ENCODE results near the gene MAB21L3. TPM values are rescaled to one million over a fixed set of nuclear protein-coding genes. Genes with fewer than 3 reads are reported as not detected.
A peak's percentile ranks its signal among the peaks of the same experiment; 100 is the strongest.

Gene MAB21L3
- total and polyA plus RNA-seq, 3 experiments from 2014 or later: not detected

GRCh38 chr1:116099379-116099778, 11.8 kb upstream of the MAB21L3 start:
- DNase-seq: no peak
- no peaks in the 10 kb centered on the region for H3K27me3 ChIP-seq (ENCODE audit: insufficient read depth, low read length, poor library complexity, severe bottlenecking)
- H3K4me3 ChIP-seq (ENCODE audit: low read length): no peak overlapping the region
- no peak overlapping the region for H3K4me3 Mint-ChIP-seq
- no peak overlapping the region for H3K27ac ChIP-seq (ENCODE audit: low read depth, low read length)
- no peaks in the 10 kb centered on the region for H3K4me1 ChIP-seq (ENCODE audit: insufficient read depth, low read length)
- POLR2A ChIA-PET: no interaction called here
- H3K36me3 ChIP-seq (ENCODE audit: insufficient read depth, low read length): no peaks in the 10 kb centered on the region
- no peaks in the 10 kb centered on the region for H3K9me3 ChIP-seq (ENCODE audit: low read length)
- peaks cover 10 to 16% (median 10%) of the 10 kb centered on the region in 5 donors for H3K9me3 Mint-ChIP-seq
- CTCF ChIA-PET: no interaction called here
- no peaks in the 10 kb centered on the region for H3K4me1 Mint-ChIP-seq
- no peak overlapping the region for H3K27ac Mint-ChIP-seq
- peaks cover 0 to 5% (median 2%) of the 10 kb centered on the region in 3 donors for H3K36me3 Mint-ChIP-seq
- H3K27me3 Mint-ChIP-seq: peaks cover 28 to 30% of the 10 kb centered on the region in 2 donors

GRCh38 chr1:116099919-116100318, 11.3 kb upstream of the MAB21L3 start:
- Mint-ChIP-seq H3K36me3 (peaks cover 0 to 2% (median 2%) of the 10 kb centered on the region in 3 donors), H3K4me1 (no peaks in the 10 kb centered on the region), H3K27me3 (peaks cover 27 to 28% of the 10 kb centered on the region in 2 donors), H3K4me3 (no peak overlapping the region), H3K27ac (no peak overlapping the region), H3K9me3 (peaks cover 9 to 15% (median 9%) of the 10 kb centered on the region in 5 donors)
- no peak for DNase-seq
- ChIA-PET POLR2A (no interaction called here), CTCF (no interaction called here)
- no peaks in the 10 kb centered on the region for H3K27me3 ChIP-seq (ENCODE audit: insufficient read depth, low read length, poor library complexity, severe bottlenecking)
- H3K4me1 ChIP-seq (ENCODE audit: insufficient read depth, low read length): no peaks in the 10 kb centered on the region
- no peaks in the 10 kb centered on the region for H3K36me3 ChIP-seq (ENCODE audit: insufficient read depth, low read length)
- H3K4me3 ChIP-seq (ENCODE audit: low read length): no peak overlapping the region
- no peak overlapping the region for H3K27ac ChIP-seq (ENCODE audit: low read depth, low read length)
- H3K9me3 ChIP-seq (ENCODE audit: low read length): no peaks in the 10 kb centered on the region

DNA sequence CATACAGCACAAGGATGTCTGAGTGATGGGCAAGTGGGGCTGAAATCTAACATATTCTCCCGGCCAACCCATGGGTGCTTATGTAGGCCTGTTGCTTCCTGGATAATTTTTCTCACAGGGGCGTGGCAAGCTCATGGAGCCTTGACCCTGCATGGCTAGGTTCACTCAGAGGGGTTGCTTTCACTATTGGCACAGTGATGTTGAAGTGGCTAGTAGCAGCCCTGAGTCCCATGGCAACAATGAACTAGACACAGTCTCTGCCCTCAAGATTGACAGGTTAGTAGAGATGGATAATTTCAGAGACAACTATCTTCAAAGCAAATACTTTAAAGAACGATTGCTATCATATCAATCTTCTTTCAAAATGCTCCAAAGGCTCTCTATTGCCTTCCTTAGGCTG, 6.5 kb upstream of the MAB21L3 start:
- H3K27ac Mint-ChIP-seq: no peak overlapping the region
- no peak overlapping the region for H3K27ac ChIP-seq (ENCODE audit: low read depth, low read length)
- no peaks in the 10 kb centered on the region for H3K4me1 Mint-ChIP-seq
- peaks cover 3 to 17% of the 10 kb centered on the region in 2 donors for H3K27me3 Mint-ChIP-seq
- H3K4me1 ChIP-seq (ENCODE audit: insufficient read depth, low read length): no peaks in the 10 kb centered on the region
- no peaks in the 10 kb centered on the region for H3K36me3 ChIP-seq (ENCODE audit: insufficient read depth, low read length)
- H3K36me3 Mint-ChIP-seq: no peaks in the 10 kb centered on the region
- H3K9me3 ChIP-seq (ENCODE audit: low read length): no peaks in the 10 kb centered on the region
- POLR2A ChIA-PET: no interaction called here
- CTCF ChIA-PET: no interaction called here
- no peak overlapping the region for H3K4me3 ChIP-seq (ENCODE audit: low read length)
- no peak for DNase-seq
- H3K27me3 ChIP-seq (ENCODE audit: insufficient read depth, low read length, poor library complexity, severe bottlenecking): no peaks in the 10 kb centered on the region
- no peak overlapping the region for H3K4me3 Mint-ChIP-seq
- H3K9me3 Mint-ChIP-seq: no peaks in the 10 kb centered on the region

DNA sequence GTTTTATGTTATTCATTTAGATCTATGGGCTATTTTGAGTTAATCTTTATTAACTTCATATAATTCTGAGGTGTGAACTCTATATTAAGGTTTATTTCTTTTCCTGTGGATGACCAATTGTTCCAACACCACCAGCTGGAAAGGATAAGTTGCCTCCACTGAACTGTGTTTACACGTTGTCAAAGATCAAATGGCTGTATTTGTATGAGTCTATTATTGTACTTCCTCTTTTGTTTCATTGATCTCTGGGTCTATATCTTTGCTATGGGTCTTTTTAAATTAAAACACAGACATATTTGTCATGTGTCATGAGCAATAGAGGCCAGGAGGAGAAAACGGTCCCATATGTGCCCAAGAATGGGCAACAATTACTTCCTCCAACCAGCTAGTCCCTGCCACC, 5.2 kb upstream of the MAB21L3 start:
- H3K36me3 ChIP-seq (ENCODE audit: insufficient read depth, low read length): no peaks in the 10 kb centered on the region
- H3K4me3 ChIP-seq (ENCODE audit: low read length): no peak overlapping the region
- no peak overlapping the region for H3K4me3 Mint-ChIP-seq
- no peaks in the 10 kb centered on the region for H3K9me3 ChIP-seq (ENCODE audit: low read length)
- H3K4me1 ChIP-seq (ENCODE audit: insufficient read depth, low read length): no peaks in the 10 kb centered on the region
- no peaks in the 10 kb centered on the region for H3K4me1 Mint-ChIP-seq
- H3K27ac Mint-ChIP-seq: no peak overlapping the region
- POLR2A ChIA-PET: no interaction called here
- no peak for DNase-seq
- H3K36me3 Mint-ChIP-seq: no peaks in the 10 kb centered on the region
- no peak overlapping the region for H3K27ac ChIP-seq (ENCODE audit: low read depth, low read length)
- H3K27me3 Mint-ChIP-seq: peaks cover 3 to 24% of the 10 kb centered on the region in 2 donors
- no peaks in the 10 kb centered on the region for H3K27me3 ChIP-seq (ENCODE audit: insufficient read depth, low read length, poor library complexity, severe bottlenecking)
- no peaks in the 10 kb centered on the region for H3K9me3 Mint-ChIP-seq
- CTCF ChIA-PET: no interaction called here

DNA sequence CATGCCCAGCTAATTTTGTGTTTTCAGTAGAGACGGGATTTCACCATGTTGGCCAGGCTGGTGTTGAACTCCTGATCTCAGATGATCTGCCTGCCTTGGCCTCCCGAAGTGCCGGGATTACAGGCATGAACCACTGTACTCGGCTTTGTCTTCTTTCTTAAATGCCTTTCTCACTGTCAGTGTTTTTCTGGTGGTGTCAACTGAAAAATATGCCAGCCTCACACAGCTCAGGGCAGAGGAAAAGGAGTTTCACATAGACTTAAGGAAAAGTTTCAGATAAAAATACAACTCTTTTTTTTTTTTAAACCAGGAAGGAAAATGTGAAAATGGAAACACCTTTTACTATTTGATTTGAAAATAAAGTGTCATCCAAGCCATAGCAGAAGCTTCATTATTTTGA, 4.6 kb upstream of the MAB21L3 start:
- H3K9me3 ChIP-seq (ENCODE audit: low read length): no peaks in the 10 kb centered on the region
- no peak overlapping the region for H3K4me3 ChIP-seq (ENCODE audit: low read length)
- Mint-ChIP-seq H3K4me3 (no peak overlapping the region), H3K27me3 (peaks cover 3 to 27% of the 10 kb centered on the region in 2 donors), H3K4me1 (no peaks in the 10 kb centered on the region), H3K36me3 (no peaks in the 10 kb centered on the region), H3K9me3 (no peaks in the 10 kb centered on the region), H3K27ac (no peak overlapping the region)
- CTCF ChIA-PET: no interaction called here
- H3K4me1 ChIP-seq (ENCODE audit: insufficient read depth, low read length): no peaks in the 10 kb centered on the region
- no peaks in the 10 kb centered on the region for H3K36me3 ChIP-seq (ENCODE audit: insufficient read depth, low read length)
- DNase-seq: no peak
- POLR2A ChIA-PET: interaction anchor here (0.7 kb wide), 1 partner anchor 405 kb away, joined by 3 read pairs; no protein-coding TSS in a partner anchor
- no peaks in the 10 kb centered on the region for H3K27me3 ChIP-seq (ENCODE audit: insufficient read depth, low read length, poor library complexity, severe bottlenecking)
- no peak overlapping the region for H3K27ac ChIP-seq (ENCODE audit: low read depth, low read length)

GRCh38 chr1:116107371-116107770, 3.8 kb upstream of the MAB21L3 start:
- H3K9me3 Mint-ChIP-seq: no peaks in the 10 kb centered on the region
- H3K27me3 ChIP-seq (ENCODE audit: insufficient read depth, low read length, poor library complexity, severe bottlenecking): no peaks in the 10 kb centered on the region
- no peak overlapping the region for H3K27ac ChIP-seq (ENCODE audit: low read depth, low read length)
- H3K27ac Mint-ChIP-seq: no peak overlapping the region
- H3K36me3 Mint-ChIP-seq: no peaks in the 10 kb centered on the region
- ChIA-PET POLR2A (interaction anchor here (0.7 kb wide), 1 partner anchor 405 kb away, joined by 3 read pairs; no protein-coding TSS in a partner anchor), CTCF (no interaction called here)
- H3K4me3 ChIP-seq (ENCODE audit: low read length): no peak overlapping the region
- no peaks in the 10 kb centered on the region for H3K4me1 Mint-ChIP-seq
- no peaks in the 10 kb centered on the region for H3K36me3 ChIP-seq (ENCODE audit: insufficient read depth, low read length)
- DNase-seq: no peak
- no peaks in the 10 kb centered on the region for H3K4me1 ChIP-seq (ENCODE audit: insufficient read depth, low read length)
- no peaks in the 10 kb centered on the region for H3K9me3 ChIP-seq (ENCODE audit: low read length)
- H3K27me3 Mint-ChIP-seq: peaks cover 3 to 35% of the 10 kb centered on the region in 2 donors
- no peak overlapping the region for H3K4me3 Mint-ChIP-seq

DNA sequence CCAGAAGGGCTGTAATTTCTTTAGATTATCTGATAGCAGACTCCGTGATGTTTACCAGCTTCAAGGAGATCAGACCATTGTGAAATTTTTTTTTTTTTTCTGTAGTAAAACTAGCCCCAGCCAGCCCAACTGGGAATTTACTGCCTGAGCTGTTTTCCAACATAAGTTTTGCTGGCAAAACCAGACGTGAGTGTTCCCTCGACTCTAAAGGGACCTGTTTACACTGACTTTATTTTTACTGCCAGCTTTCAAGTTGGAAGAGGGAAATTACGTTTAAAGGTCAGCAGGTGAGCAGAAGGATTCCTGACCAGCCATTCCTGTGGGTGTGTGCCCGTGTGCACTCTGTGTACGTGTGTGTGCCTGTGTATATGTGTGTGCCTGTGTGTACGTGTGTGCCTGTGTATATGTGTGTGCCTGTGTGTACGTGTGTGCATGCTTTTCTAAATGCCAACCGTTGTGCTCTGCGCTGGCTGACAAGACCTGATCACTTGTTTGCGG, 374 bp downstream of the MAB21L3 start:
- H3K9me3 ChIP-seq (ENCODE audit: low read length): no peaks in the 10 kb centered on the region
- no peaks in the 10 kb centered on the region for H3K36me3 ChIP-seq (ENCODE audit: insufficient read depth, low read length)
- H3K4me3 ChIP-seq (ENCODE audit: low read length): no peak overlapping the region
- H3K4me1 ChIP-seq (ENCODE audit: insufficient read depth, low read length): no peaks in the 10 kb centered on the region
- H3K27ac Mint-ChIP-seq: no peak overlapping the region
- no peak overlapping the region for H3K27ac ChIP-seq (ENCODE audit: low read depth, low read length)
- no peaks in the 10 kb centered on the region for H3K27me3 ChIP-seq (ENCODE audit: insufficient read depth, low read length, poor library complexity, severe bottlenecking)
- H3K27me3 Mint-ChIP-seq: peaks cover 1 to 44% of the 10 kb centered on the region in 2 donors
- POLR2A ChIA-PET: no interaction called here
- CTCF ChIA-PET: no interaction called here
- no peaks in the 10 kb centered on the region for H3K36me3 Mint-ChIP-seq
- no peaks in the 10 kb centered on the region for H3K4me1 Mint-ChIP-seq
- DNase-seq: no peak
- no peak overlapping the region for H3K4me3 Mint-ChIP-seq
- H3K9me3 Mint-ChIP-seq: no peaks in the 10 kb centered on the region

GRCh38 chr1:116112388-116113140, 1.4 kb downstream of the MAB21L3 start:
- no peaks in the 10 kb centered on the region for H3K4me1 ChIP-seq (ENCODE audit: insufficient read depth, low read length)
- no peaks in the 10 kb centered on the region for H3K9me3 ChIP-seq (ENCODE audit: low read length)
- no peak for DNase-seq
- no peak overlapping the region for H3K4me3 ChIP-seq (ENCODE audit: low read length)
- Mint-ChIP-seq H3K4me1 (no peaks in the 10 kb centered on the region), H3K4me3 (no peak overlapping the region), H3K9me3 (no peaks in the 10 kb centered on the region), H3K27me3 (peaks cover 1 to 42% of the 10 kb centered on the region in 2 donors), H3K27ac (peak overlapping the region in 2 of 8 donors; percentile 15 to 23), H3K36me3 (no peaks in the 10 kb centered on the region)
- H3K27me3 ChIP-seq (ENCODE audit: insufficient read depth, low read length, poor library complexity, severe bottlenecking): no peaks in the 10 kb centered on the region
- ChIA-PET POLR2A (no interaction called here), CTCF (no interaction called here)
- no peak overlapping the region for H3K27ac ChIP-seq (ENCODE audit: low read depth, low read length)
- no peaks in the 10 kb centered on the region for H3K36me3 ChIP-seq (ENCODE audit: insufficient read depth, low read length)
